Cardiac muscle cell (in vitro differentiated cells and primary cell): Measurements from ENCODE around the gene TSPAN13. TPM values are rescaled to one million over a fixed set of nuclear protein-coding genes. Genes with fewer than 3 reads are reported as not detected.
A peak's percentile ranks its signal among the peaks of the same experiment; 100 is the strongest.

ENCODE experiments used
- DNase-seq, 2 donors: peaks; one replicate each; pipeline versions ENCODE4 v3.0.0 to v3.0.0-alpha.2; 2010 to 2017; ENCODE audit warnings: low read depth in 1 of 2, low spot score in 1 of 2
- H3K27ac ChIP-seq: fragments of 200-600 bp; sonication (generic); 2 replicates; pipeline ENCODE4 v1.5.1; 2016
- H3K27me3 ChIP-seq: fragments of 200-600 bp; sonication (generic); 2 replicates; pipeline ENCODE4 v1.6.0; 2016; ENCODE audit warnings: control low read depth
- H3K36me3 ChIP-seq: fragments of 200-600 bp; sonication (generic); 2 replicates; pipeline ENCODE4 v1.5.1; 2016; ENCODE audit warnings: control low read depth
- H3K4me1 ChIP-seq: fragments of 200-600 bp; sonication (generic); 2 replicates; pipeline ENCODE4 v1.8.1; 2017; ENCODE audit warnings: low read depth, mild to moderate bottlenecking, mixed run types
- H3K4me3 ChIP-seq: fragments of 200-600 bp; sonication (generic); 2 replicates; pipeline ENCODE4 v1.5.1; 2016; ENCODE audit warnings: mild to moderate bottlenecking
- H3K9me3 ChIP-seq: fragments of 200-600 bp; sonication (generic); 2 replicates; pipeline ENCODE4 v1.5.1; 2017; ENCODE audit warnings: low read depth, mild to moderate bottlenecking, control low read depth
- polyA plus RNA-seq: library from polyadenylated mRNA; unstranded; fragments of >200 nt; fragmentation: Nextera tagmentation; extraction: Ambion mirVana; gene quantifications from 2 replicates; pipeline ENCODE4 v1.2.1, GENCODE V29; 2016
- total RNA-seq: library from RNA; depleted of rRNA; stranded (reverse); fragments of >200 nt; gene quantifications from 2 replicates; pipeline ENCODE4 v1.2.3, GENCODE V29; 2016
- TF ChIP-seq, protein P1 (sequence below): IDR thresholded peaks from 2 replicates; pipeline ENCODE4 v1.5.1; 2012; ENCODE audit warnings: low read depth, mild to moderate bottlenecking, low read length

The TSPAN13 gene
- total and polyA plus RNA-seq, 2 experiments from 2014 or later = 34.2 to 152 TPM

GRCh38 chr7:16732828-16733227, 20.7 kb upstream of the TSPAN13 start:
- H3K27me3 ChIP-seq = no peaks in the 10 kb centered on the region
- H3K9me3 ChIP-seq = no peaks in the 10 kb centered on the region
- no peaks in the 10 kb centered on the region for H3K36me3 ChIP-seq
- H3K27ac ChIP-seq = no peak overlapping the region
- H3K4me3 ChIP-seq = no peak overlapping the region
- no peak for DNase-seq
- peaks cover 10% of the 10 kb centered on the region for H3K4me1 ChIP-seq
- TF ChIP-seq, protein P1, sequence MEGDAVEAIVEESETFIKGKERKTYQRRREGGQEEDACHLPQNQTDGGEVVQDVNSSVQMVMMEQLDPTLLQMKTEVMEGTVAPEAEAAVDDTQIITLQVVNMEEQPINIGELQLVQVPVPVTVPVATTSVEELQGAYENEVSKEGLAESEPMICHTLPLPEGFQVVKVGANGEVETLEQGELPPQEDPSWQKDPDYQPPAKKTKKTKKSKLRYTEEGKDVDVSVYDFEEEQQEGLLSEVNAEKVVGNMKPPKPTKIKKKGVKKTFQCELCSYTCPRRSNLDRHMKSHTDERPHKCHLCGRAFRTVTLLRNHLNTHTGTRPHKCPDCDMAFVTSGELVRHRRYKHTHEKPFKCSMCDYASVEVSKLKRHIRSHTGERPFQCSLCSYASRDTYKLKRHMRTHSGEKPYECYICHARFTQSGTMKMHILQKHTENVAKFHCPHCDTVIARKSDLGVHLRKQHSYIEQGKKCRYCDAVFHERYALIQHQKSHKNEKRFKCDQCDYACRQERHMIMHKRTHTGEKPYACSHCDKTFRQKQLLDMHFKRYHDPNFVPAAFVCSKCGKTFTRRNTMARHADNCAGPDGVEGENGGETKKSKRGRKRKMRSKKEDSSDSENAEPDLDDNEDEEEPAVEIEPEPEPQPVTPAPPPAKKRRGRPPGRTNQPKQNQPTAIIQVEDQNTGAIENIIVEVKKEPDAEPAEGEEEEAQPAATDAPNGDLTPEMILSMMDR = no peak

DNA sequence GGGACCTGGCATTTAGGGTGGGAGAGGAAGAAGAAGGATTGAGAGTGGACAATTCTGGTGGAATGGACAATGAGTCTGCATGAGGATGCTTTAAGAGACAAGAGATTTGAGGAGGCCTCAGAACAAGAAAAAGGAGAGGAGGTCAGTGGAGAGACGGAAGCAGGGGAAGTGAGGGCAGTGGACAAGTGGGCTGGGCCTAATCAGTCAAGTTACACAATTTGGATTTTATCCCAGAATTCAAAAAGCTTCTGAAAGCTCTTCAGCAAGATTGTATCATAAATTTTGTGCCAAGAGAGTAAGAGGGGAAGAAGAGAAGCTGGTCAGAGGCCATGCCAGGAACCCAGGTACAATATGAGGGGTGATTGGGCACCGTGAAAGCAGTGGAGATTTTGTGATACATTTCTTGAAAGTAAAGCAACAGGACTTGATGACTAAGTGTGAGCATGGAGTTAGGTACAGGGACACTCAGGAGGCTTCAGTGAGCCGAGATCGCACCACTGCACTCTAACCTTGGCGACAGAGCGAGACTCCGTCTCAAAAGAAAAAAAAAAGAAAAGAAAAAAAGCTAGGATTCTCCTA, 19.3 kb upstream of the TSPAN13 start:
- Histone ChIP-seq H3K9me3 (no peaks in the 10 kb centered on the region), H3K4me3 (no peak overlapping the region), H3K36me3 (no peaks in the 10 kb centered on the region), H3K27me3 (no peaks in the 10 kb centered on the region), H3K27ac (no peak overlapping the region), H3K4me1 (peaks cover 10% of the 10 kb centered on the region)
- peak in 1 of 2 donors; percentile 80 for DNase-seq
- TF ChIP-seq, protein P1 = no peak

GRCh38 chr7:16735020-16735419, 18.5 kb upstream of the TSPAN13 start:
- Histone ChIP-seq H3K27ac (no peak overlapping the region), H3K27me3 (no peaks in the 10 kb centered on the region), H3K4me3 (no peak overlapping the region), H3K4me1 (peaks cover 15% of the 10 kb centered on the region), H3K9me3 (no peaks in the 10 kb centered on the region), H3K36me3 (no peaks in the 10 kb centered on the region)
- TF ChIP-seq, protein P1 = no peak
- DNase-seq = no peak

- TF ChIP-seq, protein P1 = no peak
These were observed 15.4 kb upstream of the TSPAN13 start for GRCh38 chr7:16738011-16738688.

GRCh38 chr7:16739863-16740622, 13.5 kb upstream of the TSPAN13 start:
- H3K36me3 ChIP-seq = no peaks in the 10 kb centered on the region
- H3K9me3 ChIP-seq = no peaks in the 10 kb centered on the region
- DNase-seq = peak; percentile 63 to 94
- TF ChIP-seq, protein P1 = no peak
- peaks cover 34% of the 10 kb centered on the region for H3K4me1 ChIP-seq
- no peak overlapping the region for H3K4me3 ChIP-seq
- no peaks in the 10 kb centered on the region for H3K27me3 ChIP-seq
- peak overlapping the region; percentile 84 for H3K27ac ChIP-seq

More at GRCh38 chr7:16738011-16738688, 15.4 kb upstream of the TSPAN13 start:
- no peaks in the 10 kb centered on the region for H3K9me3 ChIP-seq
- DNase-seq = no peak
- H3K27ac ChIP-seq = no peak overlapping the region
- no peaks in the 10 kb centered on the region for H3K36me3 ChIP-seq
- H3K4me3 ChIP-seq = no peak overlapping the region
- H3K4me1 ChIP-seq = peaks cover 36% of the 10 kb centered on the region
- H3K27me3 ChIP-seq = no peaks in the 10 kb centered on the region
